CD1c-positive myeloid dendritic cell (primary cell): ENCODE results near the gene DDIT3.
A peak's percentile ranks its signal among the peaks of the same experiment; 100 is the strongest.
"Not testable (repeated sequence)": the region's sequence is repeated elsewhere in the genome, so short reads cannot be mapped to it uniquely, and the experiment has no call there.

ENCODE experiments used
- DNase-seq: peaks from one replicate; pipeline ENCODE4 v3.0.0-alpha.2; 2016; ENCODE audit errors: extremely low spot score

The DDIT3 gene

GRCh38 chr12:57525615-57526383 is 5.5 kb upstream of the DDIT3 start:
- no peak for DNase-seq

GRCh38 chr12:57524814-57525614 is 4.7 kb upstream of the DDIT3 start:
- no peak for DNase-seq

- no peak for DNase-seq
Measured at GRCh38 chr12:57523706-57524614, 3.6 kb upstream of the DDIT3 start.

- peak; percentile 84 for DNase-seq
Measured at GRCh38 chr12:57522887-57523705, 2.8 kb upstream of the DDIT3 start.

- DNase-seq: peak; percentile 95
Measured at GRCh38 chr12:57522011-57522886, 1.9 kb upstream of the DDIT3 start, which contains the start of gene MBD6. MBD6 (plus strand) TSS chr12:57522824; CDS start chr12:57524304, 1,480 bp downstream.

- no peak for DNase-seq
Measured at GRCh38 chr12:57521525-57522010, 1.3 kb upstream of the DDIT3 start.

- no peak for DNase-seq
Measured at GRCh38 chr12:57519796-57520052, 590 bp downstream of the DDIT3 start.

GRCh38 chr12:57518920-57519795 is 1.2 kb downstream of the DDIT3 start:
- DNase-seq: peak; percentile 13

- no peak for DNase-seq
Measured at GRCh38 chr12:57518176-57518919, 2.0 kb downstream of the DDIT3 start.

- DNase-seq: not testable (repeated sequence)
Measured at GRCh38 chr12:57517718-57518117, 2.6 kb downstream of the DDIT3 start.

GRCh38 chr12:57517187-57517586 is 3.1 kb downstream of the DDIT3 start:
- DNase-seq: no peak

- DNase-seq: no peak
Measured at GRCh38 chr12:57516617-57517153, 3.6 kb downstream of the DDIT3 start.

- no peak for DNase-seq
Measured at GRCh38 chr12:57515934-57516541, 4.3 kb downstream of the DDIT3 start.

GRCh38 chr12:57515408-57515933 is 4.8 kb downstream of the DDIT3 start:
- DNase-seq: no peak

GRCh38 chr12:57514720-57515407 is 5.5 kb downstream of the DDIT3 start:
- DNase-seq: no peak

- not testable (repeated sequence) for DNase-seq
Measured at GRCh38 chr12:57514246-57514645, 6.1 kb downstream of the DDIT3 start.

- DNase-seq: not testable (repeated sequence)
Measured at GRCh38 chr12:57513677-57514076, 6.6 kb downstream of the DDIT3 start.
